Activated T-helper 2 cell treated with anti-CD3 and anti-CD28 coated beads, Interferon-gamma antibody, Interleukin-2, Interleukin-4, amounts not matched to agents 10 μg/mL and 5 μg/mL and 100 μg/mL, durations not matched to agents 14 hours and 24 hours and 36 hours (primary cell): Measurements from ENCODE around the gene NPIPB6. TPM values are rescaled to one million over a fixed set of nuclear protein-coding genes. Genes with fewer than 3 reads are reported as not detected.
"Not testable (repeated sequence)": the region's sequence is repeated elsewhere in the genome, so short reads cannot be mapped to it uniquely, and the experiment has no call there.

ENCODE experiments used
- DNase-seq: peaks from one replicate; pipeline ENCODE4 v3.0.0; 2021; ENCODE audit warnings: low spot score
- H3K27ac Mint-ChIP-seq: one replicate; pipeline ENCODE4 v1.8.0; 2021; ENCODE audit warnings: mixed read lengths
- H3K27me3 Mint-ChIP-seq: one replicate; pipeline ENCODE4 v1.8.0; 2021; ENCODE audit warnings: low read depth, mixed read lengths
- H3K36me3 Mint-ChIP-seq: one replicate; pipeline ENCODE4 v1.8.0; 2021; ENCODE audit warnings: low read depth, mixed read lengths
- H3K4me1 Mint-ChIP-seq: one replicate; pipeline ENCODE4 v1.8.0; 2021; ENCODE audit warnings: low read depth, mixed read lengths
- H3K4me3 Mint-ChIP-seq: one replicate; pipeline ENCODE4 v1.8.0; 2021; ENCODE audit warnings: low read depth, mild to moderate bottlenecking, moderate library complexity, mixed read lengths
- H3K9me3 Mint-ChIP-seq: one replicate; pipeline ENCODE4 v1.8.0; 2021; ENCODE audit warnings: mixed read lengths
- intact Hi-C: fragments of 100-400 bp; cut with micrococcal nuclease; formaldehyde crosslinking; loops from one replicate; pipeline ENCODE4 v1.15.1; 2023
- total RNA-seq: library from RNA; stranded (reverse); gene quantifications from 2 replicates; pipeline ENCODE4 v1.2.3, GENCODE V29; 2022

NPIPB6 gene
- total RNA-seq, 1 donor from 2014 or later, result 2.6 TPM

GRCh38 chr16:28336940-28337710 lies 26.2 kb downstream of the NPIPB6 start:
- H3K4me3 Mint-ChIP-seq, H3K27me3 Mint-ChIP-seq, H3K9me3 Mint-ChIP-seq, H3K4me1 Mint-ChIP-seq, intact Hi-C loops, DNase-seq, H3K27ac Mint-ChIP-seq, H3K36me3 Mint-ChIP-seq: not testable (repeated sequence)

DNA sequence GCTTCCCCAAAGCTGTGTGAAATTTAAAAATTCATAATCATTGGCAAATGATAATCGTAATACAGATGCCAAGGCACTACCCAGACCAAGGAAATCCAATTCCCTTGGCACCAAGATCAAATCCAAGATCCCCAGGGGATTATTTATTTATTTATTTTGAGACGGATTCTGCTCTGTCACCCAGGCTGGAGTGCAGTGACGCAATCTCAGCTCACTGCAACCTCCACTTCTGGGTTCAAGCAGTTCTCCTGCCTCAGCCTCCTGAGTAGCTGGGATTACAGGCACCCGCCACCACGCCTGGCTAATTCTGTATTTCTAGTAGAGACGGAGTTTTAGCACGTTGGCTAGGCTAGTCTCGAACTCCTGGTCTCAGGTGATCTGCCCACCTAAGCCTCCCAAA lies 27.6 kb downstream of the NPIPB6 start:
- H3K27me3 Mint-ChIP-seq, H3K9me3 Mint-ChIP-seq, H3K36me3 Mint-ChIP-seq, intact Hi-C loops, H3K4me3 Mint-ChIP-seq, H3K4me1 Mint-ChIP-seq, H3K27ac Mint-ChIP-seq, DNase-seq: not testable (repeated sequence)

- intact Hi-C loops, H3K27me3 Mint-ChIP-seq, H3K4me3 Mint-ChIP-seq, H3K36me3 Mint-ChIP-seq, H3K4me1 Mint-ChIP-seq, H3K27ac Mint-ChIP-seq, H3K9me3 Mint-ChIP-seq, DNase-seq: not testable (repeated sequence)
Observed at GRCh38 chr16:28332632-28333031, 30.7 kb downstream of the NPIPB6 start.

- intact Hi-C loops, H3K27ac Mint-ChIP-seq, H3K27me3 Mint-ChIP-seq, H3K36me3 Mint-ChIP-seq, DNase-seq, H3K4me3 Mint-ChIP-seq, H3K4me1 Mint-ChIP-seq, H3K9me3 Mint-ChIP-seq: not testable (repeated sequence)
Observed at GRCh38 chr16:28330981-28331380, 32.3 kb downstream of the NPIPB6 start.

DNA sequence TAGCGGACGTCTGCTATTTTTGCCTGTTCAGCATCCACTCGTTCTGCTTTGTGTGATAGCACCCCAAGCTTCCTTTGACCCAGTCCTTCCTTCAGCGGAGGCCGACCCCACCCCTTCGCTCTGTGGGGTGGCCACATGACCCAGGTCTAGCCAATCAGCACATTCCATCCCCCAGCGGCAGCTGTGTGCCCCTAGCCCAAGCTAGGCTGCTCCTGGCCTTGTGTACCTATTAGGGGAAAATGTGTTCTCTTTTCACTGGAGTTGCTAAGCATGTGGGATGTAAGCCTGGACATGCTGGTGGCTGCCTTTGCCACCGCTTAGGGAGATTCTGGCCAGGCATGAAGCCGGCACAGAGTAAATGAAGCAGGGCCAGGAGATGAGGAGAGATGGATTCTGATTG lies 33.1 kb downstream of the NPIPB6 start:
- H3K4me3 Mint-ChIP-seq, DNase-seq, H3K36me3 Mint-ChIP-seq, H3K4me1 Mint-ChIP-seq, H3K27me3 Mint-ChIP-seq, H3K9me3 Mint-ChIP-seq, H3K27ac Mint-ChIP-seq, intact Hi-C loops: not testable (repeated sequence)

GRCh38 chr16:28326881-28327610 lies 36.3 kb downstream of the NPIPB6 start:
- peak; percentile 54 for DNase-seq
- Mint-ChIP-seq H3K4me1 (peaks cover 2% of the 10 kb centered on the region), H3K36me3 (no peaks in the 10 kb centered on the region), H3K27ac (no peak overlapping the region), H3K9me3 (no peaks in the 10 kb centered on the region), H3K27me3 (no peaks in the 10 kb centered on the region), H3K4me3 (no peak overlapping the region)
- intact Hi-C loops, result no loop called here

GRCh38 chr16:28324887-28325279 lies 38.4 kb downstream of the NPIPB6 start:
- DNase-seq, result no peak
- H3K4me1 Mint-ChIP-seq, result peaks cover 2% of the 10 kb centered on the region
- H3K9me3 Mint-ChIP-seq, result no peaks in the 10 kb centered on the region
- no peaks in the 10 kb centered on the region for H3K27me3 Mint-ChIP-seq
- no peak overlapping the region for H3K27ac Mint-ChIP-seq
- no peak overlapping the region for H3K4me3 Mint-ChIP-seq
- no peaks in the 10 kb centered on the region for H3K36me3 Mint-ChIP-seq
- intact Hi-C loops, result no loop called here

- Mint-ChIP-seq H3K9me3 (no peaks in the 10 kb centered on the region), H3K27ac (no peak overlapping the region), H3K4me1 (peaks cover 2% of the 10 kb centered on the region), H3K27me3 (no peaks in the 10 kb centered on the region), H3K36me3 (no peaks in the 10 kb centered on the region), H3K4me3 (no peak overlapping the region)
- DNase-seq, result no peak
- intact Hi-C loops, result no loop called here
Observed at GRCh38 chr16:28324235-28324886, 38.9 kb downstream of the NPIPB6 start.

DNA sequence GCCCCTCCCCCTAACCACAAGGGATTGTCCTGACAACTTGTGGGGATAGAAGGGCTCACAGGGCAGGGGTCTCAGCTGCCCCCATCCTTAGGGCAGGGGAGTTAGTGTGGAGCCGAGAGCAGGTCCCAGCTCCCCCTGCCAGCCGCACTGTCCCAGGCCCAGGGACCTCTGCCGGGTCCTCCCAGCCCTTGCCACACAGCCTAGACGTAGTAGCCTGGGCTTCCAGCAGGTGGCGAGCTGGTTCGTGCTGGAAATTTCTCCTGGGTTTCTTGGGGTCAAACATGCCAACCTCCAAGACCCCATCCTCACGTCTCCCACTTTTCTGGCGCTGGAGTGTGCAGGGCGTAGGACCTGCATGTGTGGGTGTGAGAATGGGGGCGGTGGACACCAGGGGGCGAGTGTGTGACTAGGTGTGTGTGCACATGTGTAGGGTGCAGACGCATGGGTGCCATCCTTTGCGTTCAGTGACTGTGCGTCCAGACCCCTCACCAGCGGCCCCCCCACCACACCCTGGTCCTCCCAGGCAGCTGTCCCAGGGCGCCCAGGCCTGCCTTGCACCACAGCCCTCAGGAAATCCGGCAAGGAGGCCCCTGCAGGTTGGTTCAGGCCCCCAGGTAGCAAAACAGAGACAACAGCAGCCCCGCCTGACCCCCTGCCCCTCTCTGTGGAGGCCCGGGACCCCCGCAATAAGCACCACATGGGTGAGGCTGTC lies 41.5 kb downstream of the NPIPB6 start:
- Mint-ChIP-seq H3K4me3 (no peak overlapping the region), H3K9me3 (no peaks in the 10 kb centered on the region), H3K4me1 (peaks cover 4% of the 10 kb centered on the region), H3K27ac (no peak overlapping the region), H3K36me3 (no peaks in the 10 kb centered on the region), H3K27me3 (no peaks in the 10 kb centered on the region)
- peak; percentile 36 for DNase-seq
- intact Hi-C loops, result no loop called here

DNA sequence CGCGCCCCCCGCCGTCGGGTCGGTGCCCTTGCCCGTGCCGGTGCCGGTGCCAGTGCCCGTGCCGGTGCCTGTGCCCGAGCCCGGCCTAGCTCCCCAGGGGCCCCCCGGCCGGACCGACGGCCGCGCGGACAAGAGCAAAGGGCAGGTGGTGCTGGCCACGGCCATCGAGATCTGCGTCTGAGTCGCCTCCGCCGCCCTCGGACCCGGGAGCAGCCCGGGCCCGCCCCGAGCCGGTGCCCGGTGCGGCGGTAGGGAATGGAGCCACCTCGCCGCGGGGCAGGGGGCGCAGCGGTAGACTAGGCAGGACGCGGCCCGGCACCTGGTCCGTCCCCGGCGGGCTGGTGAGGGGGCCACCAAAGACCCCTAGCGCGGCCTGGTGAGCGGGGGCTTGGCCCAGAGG lies 42.6 kb downstream of the NPIPB6 start:
- DNase-seq, result no peak
- Mint-ChIP-seq H3K36me3 (no peaks in the 10 kb centered on the region), H3K4me1 (peaks cover 4% of the 10 kb centered on the region), H3K9me3 (no peaks in the 10 kb centered on the region), H3K4me3 (no peak overlapping the region), H3K27ac (no peak overlapping the region), H3K27me3 (no peaks in the 10 kb centered on the region)
- intact Hi-C loops, result no loop called here

DNA sequence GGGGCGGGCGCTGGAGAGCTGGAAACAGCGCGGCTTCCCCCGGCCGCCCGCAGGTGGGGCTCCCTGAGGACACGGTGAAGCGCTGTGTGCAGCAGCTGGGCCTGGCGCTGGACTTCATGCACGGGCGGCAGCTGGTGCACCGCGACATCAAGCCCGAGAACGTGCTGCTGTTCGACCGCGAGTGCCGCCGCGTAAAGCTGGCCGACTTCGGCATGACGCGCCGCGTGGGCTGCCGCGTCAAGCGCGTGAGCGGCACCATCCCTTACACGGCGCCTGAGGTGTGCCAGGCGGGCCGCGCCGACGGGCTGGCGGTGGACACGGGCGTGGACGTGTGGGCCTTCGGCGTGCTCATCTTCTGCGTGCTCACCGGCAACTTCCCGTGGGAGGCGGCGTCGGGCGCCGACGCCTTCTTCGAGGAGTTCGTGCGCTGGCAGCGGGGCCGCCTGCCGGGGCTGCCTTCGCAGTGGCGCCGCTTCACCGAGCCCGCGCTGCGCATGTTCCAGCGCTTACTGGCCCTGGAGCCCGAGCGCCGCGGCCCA lies 43.2 kb downstream of the NPIPB6 start:
- intact Hi-C loops, result no loop called here

DNA sequence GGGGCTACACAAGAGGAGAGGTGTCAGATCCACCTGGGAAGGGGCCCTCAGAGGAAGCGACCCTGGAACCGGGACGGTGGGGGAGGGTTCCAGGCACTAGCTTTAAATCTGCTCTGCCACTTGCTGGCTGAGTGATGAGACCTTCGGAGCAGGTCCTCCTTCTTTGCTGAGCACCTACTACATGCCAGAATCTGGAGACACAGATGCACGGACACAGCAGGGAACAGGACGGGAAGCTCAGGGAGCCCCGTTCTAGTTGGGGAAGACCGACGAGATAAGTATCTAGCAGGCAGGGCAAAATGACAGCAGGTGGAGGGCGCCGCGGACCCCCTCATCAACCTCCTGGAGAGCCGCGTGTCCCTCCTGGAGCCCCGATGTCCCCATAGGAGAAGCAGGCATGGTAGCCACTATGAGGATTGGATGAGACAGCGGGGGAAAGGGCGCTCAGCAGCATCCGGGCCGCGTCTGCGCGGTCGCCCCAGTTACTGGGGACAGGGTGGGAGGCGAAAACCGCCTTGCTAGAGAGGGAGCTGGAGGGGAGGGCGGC lies 43.8 kb downstream of the NPIPB6 start:
- no peaks in the 10 kb centered on the region for H3K27me3 Mint-ChIP-seq
- DNase-seq, result no peak
- no peaks in the 10 kb centered on the region for H3K9me3 Mint-ChIP-seq
- H3K27ac Mint-ChIP-seq, result no peak overlapping the region
- no peaks in the 10 kb centered on the region for H3K36me3 Mint-ChIP-seq
- intact Hi-C loops, result no loop called here
- peaks cover 4% of the 10 kb centered on the region for H3K4me1 Mint-ChIP-seq
- H3K4me3 Mint-ChIP-seq, result no peak overlapping the region

More for the DNA sequence above, 43.2 kb downstream of the NPIPB6 start:
- no peak overlapping the region for H3K27ac Mint-ChIP-seq
- H3K4me3 Mint-ChIP-seq, result no peak overlapping the region
- no peak for DNase-seq
- no peaks in the 10 kb centered on the region for H3K27me3 Mint-ChIP-seq
- no peaks in the 10 kb centered on the region for H3K9me3 Mint-ChIP-seq
- H3K4me1 Mint-ChIP-seq, result peaks cover 4% of the 10 kb centered on the region
- no peaks in the 10 kb centered on the region for H3K36me3 Mint-ChIP-seq
